Stimulated activated CD4-positive, alpha-beta T cell treated with anti-CD3 and anti-CD28 coated beads, Interleukin-1b, Interleukin-23, amount 100 ng/mL, for 24 hours (primary cell): ENCODE results near the gene ADRB2.

Experiments used
- DNase-seq, 4 experiments: peaks; one replicate each; pipeline ENCODE4 v3.0.0-alpha.2; 2020; ENCODE audit warnings: low read depth in 4 of 4, low spot score in 1 of 4

Gene ADRB2

DNA sequence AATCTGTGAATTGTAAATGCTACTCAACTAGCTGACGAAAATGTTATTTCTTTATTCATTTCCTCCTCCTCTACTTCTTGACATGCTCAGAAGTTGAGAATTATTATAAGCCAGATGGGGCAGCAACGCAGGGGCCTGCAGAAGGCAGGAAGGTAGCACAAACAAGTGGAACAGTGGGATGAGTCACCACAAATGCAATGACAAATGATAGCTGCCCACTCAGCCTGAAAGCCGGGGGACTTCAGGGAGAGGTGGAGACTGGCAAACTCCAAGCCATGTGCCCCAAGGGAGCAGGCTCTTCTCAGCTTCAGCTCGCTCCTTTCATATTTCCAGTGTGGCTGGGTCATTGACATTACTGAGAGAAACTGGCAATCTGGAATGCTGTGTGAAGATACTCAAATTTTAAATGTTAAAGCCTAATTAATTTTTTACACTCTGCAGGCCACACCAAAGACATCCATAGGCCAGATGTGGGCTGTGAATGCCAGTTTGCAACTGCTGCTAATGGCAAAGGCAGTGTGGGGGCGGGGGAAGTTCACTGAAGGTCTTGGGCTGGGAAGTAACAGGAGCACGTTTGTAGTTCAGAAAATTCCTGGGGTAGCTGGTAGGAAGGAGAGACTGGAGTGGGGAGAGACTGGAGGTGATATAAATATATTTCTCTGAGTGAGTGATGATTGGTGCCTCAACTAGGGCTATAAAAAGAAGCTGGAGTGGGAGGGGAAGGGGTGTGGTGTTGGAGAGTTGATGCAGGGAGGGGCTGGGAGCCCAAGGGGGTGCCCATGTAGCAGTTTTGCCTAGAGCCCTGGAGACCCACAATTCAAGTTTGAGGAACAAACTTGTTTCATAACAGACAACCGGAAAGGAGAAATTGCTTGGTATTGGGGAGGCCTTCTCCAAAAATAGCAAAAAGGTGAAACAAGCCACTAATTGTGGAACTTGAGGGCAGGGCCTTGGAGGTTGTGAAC lies 20.8 kb upstream of the ADRB2 start:
- no peak for DNase-seq

DNA sequence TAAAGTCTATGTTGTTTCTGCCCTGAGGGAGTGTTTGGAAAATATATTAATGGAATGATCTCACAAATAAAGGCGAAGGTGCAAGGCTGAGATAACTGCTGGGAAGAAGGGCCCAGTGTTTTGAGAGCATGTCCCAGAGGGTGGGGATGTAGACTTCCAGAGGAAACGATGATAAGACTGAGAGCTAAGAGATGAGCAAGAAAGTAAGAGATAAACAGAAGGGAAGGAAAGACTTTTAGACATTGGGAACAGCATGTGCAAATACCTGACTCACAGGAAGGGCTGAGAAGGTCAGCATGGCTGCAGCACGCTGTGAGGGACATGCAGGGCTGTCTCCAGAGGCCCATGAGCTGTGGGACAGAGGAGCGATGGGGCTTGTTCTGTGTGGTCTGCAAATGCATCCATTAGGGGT lies 19.9 kb upstream of the ADRB2 start:
- DNase-seq, result no peak

- no peak for DNase-seq
Measured at GRCh38 chr5:148807851-148808250, 18.6 kb upstream of the ADRB2 start.

DNA sequence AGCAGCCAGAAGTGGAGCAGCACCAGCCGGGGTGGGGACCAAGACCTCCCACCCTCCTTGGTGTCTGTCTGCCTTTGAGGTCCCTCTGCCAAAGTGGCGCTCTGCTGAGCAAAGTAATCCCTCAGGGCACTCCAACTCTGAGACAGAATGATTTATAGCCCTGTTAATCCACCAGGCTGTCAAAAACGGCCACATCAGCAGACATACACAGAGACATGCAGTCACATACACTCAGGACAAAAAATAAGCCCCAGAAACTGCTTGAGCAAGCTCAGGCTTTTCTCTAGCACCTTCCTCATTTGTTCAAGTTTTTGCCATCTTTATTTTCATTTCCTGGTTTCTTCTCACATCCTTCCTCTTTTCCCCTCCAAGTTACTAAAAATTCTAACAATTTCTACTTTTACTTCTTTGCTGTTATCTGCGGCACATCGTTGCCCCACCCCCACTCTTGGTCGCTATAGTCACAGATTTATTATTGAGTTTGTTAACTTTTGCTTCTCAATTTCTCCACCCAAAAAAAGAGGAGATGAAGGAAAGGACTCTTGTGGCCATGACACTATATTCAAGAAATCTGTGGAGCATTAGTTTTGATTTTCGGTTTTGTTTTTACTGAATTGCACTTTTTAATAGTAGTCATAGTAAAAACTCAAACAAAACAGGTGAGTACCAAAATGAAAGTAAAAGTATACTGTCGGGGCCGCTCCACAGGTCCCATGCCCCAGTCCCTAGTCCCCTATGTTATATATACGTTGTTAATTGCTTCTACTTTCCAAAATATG lies 17.4 kb upstream of the ADRB2 start:
- DNase-seq, result no peak

GRCh38 chr5:148809781-148810524 lies 16.5 kb upstream of the ADRB2 start:
- no peak for DNase-seq

GRCh38 chr5:148810823-148811222 lies 15.6 kb upstream of the ADRB2 start:
- no peak for DNase-seq

DNA sequence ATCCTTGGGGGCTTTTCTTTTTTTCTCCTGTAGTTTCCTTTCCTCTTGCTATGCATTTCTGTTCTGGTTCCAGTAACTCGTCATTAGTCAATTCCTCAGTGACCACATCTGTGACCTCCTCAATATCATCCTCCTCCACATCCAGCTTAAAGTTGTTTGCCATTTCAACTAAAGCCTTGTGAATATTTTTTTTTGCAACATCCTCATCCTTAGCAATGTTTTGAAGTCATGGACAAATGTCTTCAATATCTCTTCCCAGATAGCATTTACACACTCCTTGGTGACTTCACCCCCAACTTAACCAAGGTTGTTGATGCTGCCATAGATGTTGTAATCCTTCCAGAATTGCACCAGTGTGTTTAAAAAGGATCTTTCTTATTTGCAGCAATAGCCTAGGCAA lies 14.7 kb upstream of the ADRB2 start:
- DNase-seq, result no peak

GRCh38 chr5:148815086-148815485 lies 11.3 kb upstream of the ADRB2 start:
- no peak for DNase-seq

GRCh38 chr5:148815578-148815977 lies 10.8 kb upstream of the ADRB2 start:
- no peak for DNase-seq

DNA sequence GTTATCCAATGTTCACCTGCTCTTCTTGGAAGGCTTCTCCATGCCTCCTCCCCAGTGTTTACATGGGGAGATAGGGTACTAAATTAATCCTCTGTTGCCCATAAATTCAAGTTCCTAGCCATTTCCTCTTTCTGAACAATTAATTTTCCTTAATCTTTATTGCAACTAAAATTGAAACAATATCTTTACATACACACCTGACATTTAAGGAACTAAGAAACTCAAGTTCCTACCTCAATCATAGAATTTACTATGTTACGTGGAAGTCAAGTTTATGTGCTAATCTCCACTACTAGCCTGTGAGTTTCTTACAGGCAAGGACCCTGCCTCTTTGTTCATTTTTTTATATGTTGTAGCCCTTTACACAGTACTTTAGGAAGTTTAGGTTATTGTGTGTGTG lies 10.1 kb upstream of the ADRB2 start:
- no peak for DNase-seq

DNA sequence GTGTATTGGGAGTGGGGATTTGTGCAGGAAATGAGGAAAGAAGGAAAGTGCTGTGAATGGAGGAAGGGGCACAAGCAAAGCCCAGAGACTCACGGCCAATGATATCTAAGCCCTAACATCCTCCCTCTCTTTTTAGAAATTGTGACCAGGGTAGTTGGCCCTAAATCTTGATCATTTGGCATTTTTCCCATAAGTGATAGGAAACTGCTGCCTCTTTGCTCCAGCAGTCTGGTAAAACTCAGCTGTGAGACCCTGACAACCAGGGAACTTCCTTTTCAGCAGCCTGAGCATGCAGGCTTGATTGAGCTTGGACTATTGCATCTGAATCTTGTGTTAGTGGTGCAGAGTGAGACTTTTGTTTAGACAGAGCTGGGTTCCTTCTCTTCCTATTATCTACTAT lies 9.6 kb upstream of the ADRB2 start:
- no peak for DNase-seq

DNA sequence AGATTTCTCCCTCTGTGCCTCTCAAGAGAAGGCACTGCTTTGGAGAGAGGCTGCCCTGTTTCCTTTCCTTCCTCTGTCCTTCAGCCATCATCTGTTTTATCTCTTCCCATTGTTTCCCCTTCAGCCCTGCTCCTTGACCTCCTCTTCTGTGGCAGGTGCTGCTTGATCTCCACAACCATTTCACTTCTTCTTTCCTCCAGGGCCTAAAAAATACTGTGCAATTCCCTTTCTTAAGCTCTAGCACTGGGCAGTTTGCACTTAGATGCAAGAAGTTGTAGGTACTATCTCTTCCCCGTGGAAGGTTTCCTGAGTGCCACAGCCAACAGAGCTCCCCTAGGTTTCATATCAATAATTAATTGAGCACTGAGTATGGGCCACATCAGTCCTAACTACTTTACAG lies 8.8 kb upstream of the ADRB2 start:
- no peak for DNase-seq

GRCh38 chr5:148820461-148821395 lies 5.7 kb upstream of the ADRB2 start:
- no peak for DNase-seq

GRCh38 chr5:148823871-148824270 lies 2.5 kb upstream of the ADRB2 start:
- no peak for DNase-seq

DNA sequence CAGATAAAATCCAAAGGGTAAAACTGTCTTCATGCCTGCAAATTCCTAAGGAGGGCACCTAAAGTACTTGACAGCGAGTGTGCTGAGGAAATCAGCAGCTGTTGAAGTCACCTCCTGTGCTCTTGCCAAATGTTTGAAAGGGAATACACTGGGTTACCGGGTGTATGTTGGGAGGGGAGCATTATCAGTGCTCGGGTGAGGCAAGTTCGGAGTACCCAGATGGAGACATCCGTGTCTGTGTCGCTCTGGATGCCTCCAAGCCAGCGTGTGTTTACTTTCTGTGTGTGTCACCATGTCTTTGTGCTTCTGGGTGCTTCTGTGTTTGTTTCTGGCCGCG lies 727 bp upstream of the ADRB2 start:
- no peak for DNase-seq

DNA sequence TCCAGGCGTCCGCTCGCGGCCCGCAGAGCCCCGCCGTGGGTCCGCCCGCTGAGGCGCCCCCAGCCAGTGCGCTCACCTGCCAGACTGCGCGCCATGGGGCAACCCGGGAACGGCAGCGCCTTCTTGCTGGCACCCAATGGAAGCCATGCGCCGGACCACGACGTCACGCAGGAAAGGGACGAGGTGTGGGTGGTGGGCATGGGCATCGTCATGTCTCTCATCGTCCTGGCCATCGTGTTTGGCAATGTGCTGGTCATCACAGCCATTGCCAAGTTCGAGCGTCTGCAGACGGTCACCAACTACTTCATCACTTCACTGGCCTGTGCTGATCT lies 294 bp downstream of the ADRB2 start:
- no peak for DNase-seq

DNA sequence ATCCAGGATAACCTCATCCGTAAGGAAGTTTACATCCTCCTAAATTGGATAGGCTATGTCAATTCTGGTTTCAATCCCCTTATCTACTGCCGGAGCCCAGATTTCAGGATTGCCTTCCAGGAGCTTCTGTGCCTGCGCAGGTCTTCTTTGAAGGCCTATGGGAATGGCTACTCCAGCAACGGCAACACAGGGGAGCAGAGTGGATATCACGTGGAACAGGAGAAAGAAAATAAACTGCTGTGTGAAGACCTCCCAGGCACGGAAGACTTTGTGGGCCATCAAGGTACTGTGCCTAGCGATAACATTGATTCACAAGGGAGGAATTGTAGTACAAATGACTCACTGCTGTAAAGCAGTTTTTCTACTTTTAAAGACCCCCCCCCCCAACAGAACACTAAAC lies 1.3 kb downstream of the ADRB2 start:
- DNase-seq, result no peak

DNA sequence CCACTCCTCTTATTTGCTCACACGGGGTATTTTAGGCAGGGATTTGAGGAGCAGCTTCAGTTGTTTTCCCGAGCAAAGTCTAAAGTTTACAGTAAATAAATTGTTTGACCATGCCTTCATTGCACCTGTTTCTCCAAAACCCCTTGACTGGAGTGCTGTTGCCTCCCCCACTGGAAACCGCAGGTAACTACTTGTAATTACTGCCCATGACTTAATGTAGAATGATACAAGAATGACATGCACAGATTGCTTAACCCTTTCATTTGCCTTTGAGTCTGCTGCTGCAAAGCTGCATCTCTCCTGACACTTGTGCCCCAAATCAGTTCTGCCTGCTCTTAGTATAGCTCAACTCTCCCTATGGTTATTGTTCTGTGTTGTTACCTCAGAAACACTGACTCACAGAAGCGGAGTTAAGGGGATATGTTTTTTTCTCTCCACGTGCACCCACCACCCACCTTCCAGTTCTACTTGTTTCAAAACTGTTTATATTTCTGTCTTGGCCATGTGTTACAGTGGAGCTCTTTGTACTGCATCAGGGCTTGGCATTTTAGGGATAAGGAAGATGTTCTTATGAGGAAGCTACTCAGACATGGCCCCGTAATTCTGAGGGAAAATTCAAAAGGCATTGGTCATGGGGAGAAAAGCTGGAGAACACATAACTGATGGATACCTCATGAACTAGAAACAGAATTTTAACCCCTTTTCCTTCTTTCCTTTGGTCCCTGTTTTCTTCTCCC lies 2.3 kb downstream of the ADRB2 start:
- no peak for DNase-seq

DNA sequence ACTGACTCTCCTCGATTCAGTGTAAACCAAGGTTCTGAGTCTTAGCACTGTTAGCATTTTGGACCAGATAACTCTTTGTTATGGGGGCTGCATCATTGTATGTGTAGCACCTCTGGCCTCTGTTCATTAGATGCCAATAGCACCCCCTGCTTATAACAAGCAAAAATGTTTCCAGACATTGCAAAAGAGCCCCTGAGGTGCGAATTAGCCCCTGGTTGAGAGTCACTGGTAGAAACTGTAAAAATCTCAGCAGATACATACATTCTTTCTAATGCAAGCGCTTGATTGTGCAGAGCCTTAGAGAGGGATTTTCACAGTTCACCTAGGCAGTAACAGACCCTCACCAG lies 2.8 kb downstream of the ADRB2 start:
- DNase-seq, result no peak

DNA sequence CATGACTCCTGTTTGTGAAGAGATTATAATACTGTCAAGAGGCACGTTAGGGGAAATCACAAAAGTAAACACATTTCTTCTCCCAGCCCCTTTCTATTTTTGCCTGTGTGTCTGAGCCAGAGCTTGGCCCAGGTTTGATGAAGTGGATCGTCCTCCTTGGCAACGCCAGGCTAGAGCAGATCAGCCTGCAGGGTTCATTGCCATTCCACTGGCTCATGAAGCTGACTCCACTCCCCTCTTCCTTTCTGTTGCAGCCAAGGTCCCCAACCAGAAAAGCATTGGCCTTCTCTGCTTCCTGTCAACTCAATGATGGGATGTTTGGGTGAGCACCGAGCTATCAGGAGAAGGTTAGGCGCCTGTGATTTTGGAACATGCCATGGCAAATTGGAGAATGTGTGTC lies 3.3 kb downstream of the ADRB2 start:
- no peak for DNase-seq
